ENCODE data around the gene VEPH1.

The VEPH1 gene

GRCh38 chr3:157441102-157441624 is 62.1 kb downstream of the VEPH1 start:
- peak overlapping the region; percentile 30 for H3K4me3 ChIP-seq (ENCODE audit: low read depth, low read length)
- TF ChIP-seq CTCF (conservative IDR thresholded peaks at IDR 0.05; ENCODE audit: low read depth, low read length), result no peak
- DNase-seq (ENCODE audit: low read depth), result no peak

- no peak for TF ChIP-seq CTCF (conservative IDR thresholded peaks at IDR 0.05; ENCODE audit: low read depth, low read length)
- peak overlapping the region; percentile 71 for H3K4me3 ChIP-seq (ENCODE audit: low read depth, low read length)
- peak; percentile 55 for DNase-seq (ENCODE audit: low read depth)
These were observed 65.0 kb downstream of the VEPH1 start for GRCh38 chr3:157438194-157438730.

- no peak for TF ChIP-seq CTCF (conservative IDR thresholded peaks at IDR 0.05; ENCODE audit: low read depth, low read length)
- H3K4me3 ChIP-seq (ENCODE audit: low read depth, low read length), result peak within 1 kb of the TSS; percentile 71
- DNase-seq (ENCODE audit: low read depth), result peak; percentile 94
These were observed 66.5 kb downstream of the VEPH1 start, which contains the start of gene PTX3 for GRCh38 chr3:157436583-157437291. PTX3 (plus strand) TSS chr3:157436850; CDS start chr3:157436934, 84 bp downstream.

- no peak for TF ChIP-seq CTCF (conservative IDR thresholded peaks at IDR 0.05; ENCODE audit: low read depth, low read length)
- peak; percentile 74 for DNase-seq (ENCODE audit: low read depth)
- no peak overlapping the region for H3K4me3 ChIP-seq (ENCODE audit: low read depth, low read length)
These were observed 73.5 kb downstream of the VEPH1 start for GRCh38 chr3:157429708-157430107.

- no peak for TF ChIP-seq CTCF (conservative IDR thresholded peaks at IDR 0.05; ENCODE audit: low read depth, low read length)
- no peak overlapping the region for H3K4me3 ChIP-seq (ENCODE audit: low read depth, low read length)
These were observed 74.4 kb downstream of the VEPH1 start for GRCh38 chr3:157428853-157429252.

GRCh38 chr3:157427901-157428300 is 75.3 kb downstream of the VEPH1 start:
- no peak for DNase-seq (ENCODE audit: low read depth)
- no peak for TF ChIP-seq CTCF (conservative IDR thresholded peaks at IDR 0.05; ENCODE audit: low read depth, low read length)
- H3K4me3 ChIP-seq (ENCODE audit: low read depth, low read length), result no peak overlapping the region

More at GRCh38 chr3:157428853-157429252, 74.4 kb downstream of the VEPH1 start:
- no peak for DNase-seq (ENCODE audit: low read depth)
